HepG2 (cell line): ENCODE measurements around the gene NEU1. TPM values are rescaled to one million over a fixed set of nuclear protein-coding genes. Genes with fewer than 3 reads are reported as not detected.

Source experiments
- ARID4A ChIP-seq: sonication (generic); formaldehyde crosslinking; IDR thresholded peaks from 2 replicates; pipeline ENCODE4 v1.5.0; 2020; ENCODE audit warnings: mild to moderate bottlenecking, missing genetic modification reagents, borderline replicate concordance
- MIXL1 ChIP-seq: IDR thresholded peaks from 2 replicates; pipeline ENCODE4 v1.6.1; 2016
- NAIF1 ChIP-seq: sonication (generic); formaldehyde crosslinking; IDR thresholded peaks from 2 replicates; pipeline ENCODE4 v1.5.0; 2020; ENCODE audit warnings: mild to moderate bottlenecking, missing genetic modification reagents, borderline replicate concordance
- NFIB ChIP-seq: sonication (generic); formaldehyde crosslinking; IDR thresholded peaks from 2 replicates; pipeline ENCODE4 v1.9.0; 2021; ENCODE audit warnings: missing genetic modification reagents, mild to moderate bottlenecking, borderline replicate concordance
- PAF1 ChIP-seq: IDR thresholded peaks from 2 replicates; pipeline ENCODE4 v1.6.1; 2016; ENCODE audit warnings: missing genetic modification reagents, missing compliant biosample characterization
- POGK ChIP-seq: sonication (generic); formaldehyde crosslinking; conservative IDR thresholded peaks from 2 replicates; pipeline ENCODE4 v1.8.0; 2022; ENCODE audit warnings: mild to moderate bottlenecking, moderate library complexity, missing genetic modification reagents
- SRSF1 ChIP-seq: fragments of 200-400 bp; formaldehyde crosslinking; optimal IDR thresholded peaks from 2 replicates; pipeline ENCODE3; 2017; ENCODE audit warnings: mild to moderate bottlenecking, low read depth, low read length, moderate library complexity
- STAT6 ChIP-seq: sonication (generic); formaldehyde crosslinking; IDR thresholded peaks from 2 replicates; pipeline ENCODE4 v1.4.0; 2020; ENCODE audit warnings: missing genetic modification reagents, mild to moderate bottlenecking, borderline replicate concordance
- TRIM22 ChIP-seq: fragments of 450-650 bp; IDR thresholded peaks from 2 replicates; pipeline ENCODE4 v1.6.1; 2017
- UBTF ChIP-seq: sonication (generic); formaldehyde crosslinking; IDR thresholded peaks from 2 replicates; pipeline ENCODE4 v1.4.0; 2020; ENCODE audit warnings: mild to moderate bottlenecking, missing genetic modification reagents
- ZFY ChIP-seq: sonication (generic); formaldehyde crosslinking; IDR thresholded peaks from 2 replicates; pipeline ENCODE4 v1.4.0; 2020; ENCODE audit warnings: missing genetic modification reagents
- ZNF235 ChIP-seq: sonication (generic); formaldehyde crosslinking; IDR thresholded peaks from 2 replicates; pipeline ENCODE4 v1.8.1; 2023; ENCODE audit warnings: mild to moderate bottlenecking, missing genetic modification reagents, borderline replicate concordance
- ZNF263 ChIP-seq: sonication (generic); formaldehyde crosslinking; IDR thresholded peaks from 2 replicates; pipeline ENCODE4 v1.4.0; 2020; ENCODE audit warnings: missing genetic modification reagents
- ZNF589 ChIP-seq: sonication (generic); formaldehyde crosslinking; conservative IDR thresholded peaks from 2 replicates; pipeline ENCODE4 v1.8.0; 2022; ENCODE audit warnings: mild to moderate bottlenecking, moderate library complexity, missing genetic modification reagents
- polyA plus RNA-seq, 8 experiments: library from polyadenylated mRNA; depleted of rRNA in 3 of 8; stranded (reverse) in 7 of 8; unstranded in 1 of 8; fragments of >200 nt; fragmentation: Illumina TruSeq in 4 of 8; extraction: Trizol in 4 of 8; gene quantifications; 2 replicates each; pipeline versions ENCODE4 v1.2.1 to v1.2.3, GENCODE V29; 2011 to 2016; ENCODE audit warnings: low read depth in 4 of 8, missing spikeins in 1 of 8, mixed read lengths in 1 of 8; ENCODE audit not compliant: insufficient read depth in 1 of 8
- total RNA-seq, 5 experiments: library from RNA; depleted of rRNA; stranded (reverse); fragments of >200 nt; fragmentation: Illumina TruSeq; extraction: Trizol; gene quantifications; 2 replicates each; pipeline ENCODE4 v1.2.3, GENCODE V29; 2016; ENCODE audit warnings: low read depth in 1 of 5

Gene NEU1
- total and polyA plus RNA-seq, 2 of the 13 experiments (the other 11 are each of a cell fraction or from before 2014, with no cell fraction given), result 215 to 297 TPM

- TF ChIP-seq POGK (CRISPR knock-in tag) (no peak), UBTF (CRISPR knock-in tag) (no peak), SRSF1 (peak; percentile 13), ZNF235 (no peak), ZNF263 (CRISPR knock-in tag) (no peak), NAIF1 (CRISPR knock-in tag) (no peak), PAF1 (0 out of 2 replicates have a peak, but pooled peaks have one; percentile 24), NFIB (CRISPR knock-in tag) (no peak), ZNF589 (CRISPR knock-in tag) (no peak), TRIM22 (no peak), ARID4A (CRISPR knock-in tag) (peak; percentile 45; the same call in 1 of the 2 replicates), STAT6 (CRISPR knock-in tag) (no peak), ZFY (CRISPR knock-in tag) (peak; percentile 45; the same call in 1 of the 2 replicates), MIXL1 (CRISPR knock-in tag) (peak; percentile 100)
Measured at GRCh38 chr6:31898383-31899011, 35.9 kb upstream of the NEU1 start (continued).
